Lung (tissue), 12 donors: ENCODE data around the gene ASIC4. TPM values are rescaled to one million over a fixed set of nuclear protein-coding genes. Genes with fewer than 3 reads are reported as not detected.

ENCODE experiments used
- ATAC-seq: fragments of 200-7000 bp; cut with Tn5 transposase; one replicate; pipeline ENCODE4 v1.9.1; 2020; ENCODE audit warnings: moderate number of reproducible peaks; ENCODE audit not compliant: insufficient read depth, low FRiP score
- DNase-seq, 3 donors: peaks; one replicate each; pipeline ENCODE4 v3.0.0-alpha.2; 2013 to 2017
- H3K27ac ChIP-seq, 2 donors: one replicate each; pipeline ENCODE4 v1.5.1; 2013; ENCODE audit warnings: mild to moderate bottlenecking in 2 of 2, moderate library complexity in 2 of 2, control low read depth in 1 of 2, inconsistent platforms in 1 of 2, low read depth in 1 of 2, low read length in 1 of 2
- H3K27me3 ChIP-seq, 3 donors: one replicate each; pipeline ENCODE4 v1.5.1; 2013; ENCODE audit warnings: low read length in 2 of 3; ENCODE audit not compliant: control insufficient read depth in 3 of 3, insufficient read depth in 3 of 3
- H3K36me3 ChIP-seq, 4 donors: one replicate each; pipeline ENCODE4 v1.5.1; 2013; ENCODE audit warnings: low read length in 4 of 4, mild to moderate bottlenecking in 1 of 4, moderate library complexity in 1 of 4; ENCODE audit not compliant: control insufficient read depth in 4 of 4, insufficient read depth in 4 of 4
- H3K4me1 ChIP-seq, 5 donors: one replicate each; pipeline ENCODE4 v1.5.1; 2013; ENCODE audit warnings: low read length in 5 of 5, mild to moderate bottlenecking in 2 of 5, moderate library complexity in 1 of 5; ENCODE audit not compliant: control insufficient read depth in 5 of 5, insufficient read depth in 5 of 5
- H3K4me3 ChIP-seq: one replicate; pipeline ENCODE4 v1.5.1; 2013; ENCODE audit warnings: mild to moderate bottlenecking, control low read depth, moderate library complexity
- H3K9ac ChIP-seq, 2 donors: one replicate each; pipeline ENCODE4 v1.5.1; 2013; ENCODE audit warnings: low read length in 2 of 2, control low read depth in 1 of 2; ENCODE audit not compliant: insufficient read depth in 1 of 2
- H3K9me3 ChIP-seq, 4 donors: one replicate each; pipeline ENCODE4 v1.5.1; 2013; ENCODE audit warnings: low read length in 3 of 4, mild to moderate bottlenecking in 1 of 4, moderate library complexity in 1 of 4; ENCODE audit not compliant: control insufficient read depth in 4 of 4, insufficient read depth in 3 of 4
- WGBS, 2 donors: extraction: QIAGEN DNeasy Blood & Tissue Kit; methylation state at CpG; one replicate each; pipeline ENCODE4 v1.1.7; 2013; 5-methylcytosine and 5-hydroxymethylcytosine counted together
- polyA plus RNA-seq, 2 donors: library from polyadenylated mRNA; stranded (reverse); fragments of 200-250 nt; gene quantifications; one replicate each; pipeline ENCODE4 v1.2.1, GENCODE V29; 2013
- total RNA-seq, 2 donors: library from RNA; depleted of rRNA in 1 of 2; stranded (reverse); fragments of >200 nt in 1 of 2; gene quantifications; one replicate each; pipeline ENCODE4 v1.2.1, GENCODE V29; 2014 to 2021
- TF ChIP-seq, protein P1 (sequence below): IDR thresholded peaks from 2 replicates; pipeline ENCODE4 v1.5.1; 2012; ENCODE audit warnings: mild to moderate bottlenecking; ENCODE audit errors: control extremely low read depth, extremely low read depth
- donor health status: control.
- donor health status: control.
- donor health status: Bipolar disorder and iron deficiency.
- donor health status: healthy.
- donor health status: DM: yes; HTN: yes; CAD: no.

The ASIC4 gene
- total and polyA plus RNA-seq, 4 donors: 0.02 to 0.43 (median 0.14) TPM

DNA sequence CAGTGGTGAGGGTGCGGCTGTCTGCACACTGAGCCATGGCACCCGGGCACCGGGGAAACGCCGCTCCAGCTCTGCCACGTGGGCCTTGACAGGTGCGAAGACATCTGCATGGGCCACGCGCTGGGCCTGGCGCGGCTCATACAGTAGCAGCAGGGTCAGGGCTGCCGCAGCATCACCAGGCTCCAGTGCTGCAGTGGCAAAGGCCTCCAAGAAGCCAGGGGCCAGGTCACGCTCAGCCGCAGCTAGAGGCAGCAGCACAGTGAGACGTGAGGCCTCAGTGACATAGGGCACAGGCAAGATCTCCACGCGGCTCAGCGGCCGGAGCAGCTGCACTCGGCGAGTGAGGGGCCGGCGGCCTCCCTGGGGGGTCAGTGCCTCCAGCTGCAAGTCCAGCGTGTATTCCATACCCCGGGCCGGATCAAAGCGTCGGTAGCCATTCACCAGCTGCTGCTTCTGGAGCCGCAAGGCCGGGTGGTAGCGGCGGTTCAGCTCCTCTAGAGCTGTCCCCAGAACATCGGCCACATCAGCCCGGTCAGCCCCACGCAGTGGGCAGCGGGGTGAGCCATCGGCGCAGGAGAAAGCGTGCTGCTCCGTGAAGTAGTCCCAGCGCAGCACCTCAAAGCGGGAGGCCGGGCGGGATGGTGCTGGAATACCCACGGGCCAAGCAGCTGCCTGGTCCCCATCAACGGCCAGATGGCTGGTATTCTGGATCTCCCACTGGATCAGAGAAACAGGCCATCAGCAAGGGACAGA, 25.8 kb downstream of the ASIC4 start:
- Histone ChIP-seq H3K9me3 (no peaks in the 10 kb centered on the region), H3K36me3 (peaks cover 3 to 13% (median 12%) of the 10 kb centered on the region in 4 donors), H3K4me1 (peaks cover 0 to 55% (median 14%) of the 10 kb centered on the region in 5 donors), H3K27ac (no peak overlapping the region), H3K4me3 (no peak overlapping the region), H3K27me3 (no peaks in the 10 kb centered on the region), H3K9ac (no peak overlapping the region)
- DNase-seq: no peak
- no peak for ATAC-seq
- 95% methylated on average over 46 of the region's 46 CpGs for WGBS, 2 donors
- TF ChIP-seq, protein P1, sequence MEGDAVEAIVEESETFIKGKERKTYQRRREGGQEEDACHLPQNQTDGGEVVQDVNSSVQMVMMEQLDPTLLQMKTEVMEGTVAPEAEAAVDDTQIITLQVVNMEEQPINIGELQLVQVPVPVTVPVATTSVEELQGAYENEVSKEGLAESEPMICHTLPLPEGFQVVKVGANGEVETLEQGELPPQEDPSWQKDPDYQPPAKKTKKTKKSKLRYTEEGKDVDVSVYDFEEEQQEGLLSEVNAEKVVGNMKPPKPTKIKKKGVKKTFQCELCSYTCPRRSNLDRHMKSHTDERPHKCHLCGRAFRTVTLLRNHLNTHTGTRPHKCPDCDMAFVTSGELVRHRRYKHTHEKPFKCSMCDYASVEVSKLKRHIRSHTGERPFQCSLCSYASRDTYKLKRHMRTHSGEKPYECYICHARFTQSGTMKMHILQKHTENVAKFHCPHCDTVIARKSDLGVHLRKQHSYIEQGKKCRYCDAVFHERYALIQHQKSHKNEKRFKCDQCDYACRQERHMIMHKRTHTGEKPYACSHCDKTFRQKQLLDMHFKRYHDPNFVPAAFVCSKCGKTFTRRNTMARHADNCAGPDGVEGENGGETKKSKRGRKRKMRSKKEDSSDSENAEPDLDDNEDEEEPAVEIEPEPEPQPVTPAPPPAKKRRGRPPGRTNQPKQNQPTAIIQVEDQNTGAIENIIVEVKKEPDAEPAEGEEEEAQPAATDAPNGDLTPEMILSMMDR: no peak

DNA sequence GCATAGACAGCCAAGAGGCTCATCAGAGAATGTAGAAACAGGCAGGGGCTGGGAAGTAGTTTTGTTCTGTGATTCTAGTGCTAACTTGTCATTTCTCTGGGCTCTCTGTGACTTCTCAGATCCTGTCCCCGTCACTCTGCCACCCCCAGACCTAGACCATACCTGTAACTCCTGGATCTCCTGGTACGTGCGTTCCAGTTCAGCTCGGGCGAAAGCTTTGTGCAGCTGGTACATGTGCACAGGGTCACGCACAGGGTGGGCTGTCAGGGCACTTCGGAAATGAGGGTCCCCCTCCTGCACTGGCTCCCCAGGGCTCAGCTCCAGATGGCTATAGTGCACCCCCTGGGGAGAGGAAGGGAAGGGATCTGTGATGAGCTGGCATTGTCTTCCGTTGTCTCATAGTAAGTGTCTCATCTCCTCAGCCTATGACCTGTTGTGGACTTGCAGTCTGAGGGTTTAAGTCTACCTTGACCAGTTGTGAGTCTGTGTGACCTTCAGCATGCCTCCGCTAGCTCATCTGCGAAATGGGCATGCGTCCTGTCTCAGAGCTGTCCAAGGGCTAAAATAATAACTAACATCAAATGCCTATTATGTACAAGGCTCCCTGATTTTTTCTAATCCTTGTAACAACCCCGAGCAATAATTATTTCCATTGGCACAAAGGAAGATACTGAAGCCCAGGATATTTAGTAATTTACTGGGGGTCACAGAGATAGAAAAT, 26.7 kb downstream of the ASIC4 start:
- Histone ChIP-seq H3K27me3 (no peaks in the 10 kb centered on the region), H3K4me3 (no peak overlapping the region), H3K36me3 (peaks cover 3 to 13% (median 12%) of the 10 kb centered on the region in 4 donors), H3K9ac (no peak overlapping the region), H3K27ac (no peak overlapping the region), H3K4me1 (peaks cover 0 to 55% (median 14%) of the 10 kb centered on the region in 5 donors), H3K9me3 (no peaks in the 10 kb centered on the region)
- WGBS, 2 donors: 91 to 92% methylated on average over 12 of the region's 12 CpGs
- DNase-seq (no peak), ATAC-seq (no peak)
- TF ChIP-seq, protein P1: no peak

DNA sequence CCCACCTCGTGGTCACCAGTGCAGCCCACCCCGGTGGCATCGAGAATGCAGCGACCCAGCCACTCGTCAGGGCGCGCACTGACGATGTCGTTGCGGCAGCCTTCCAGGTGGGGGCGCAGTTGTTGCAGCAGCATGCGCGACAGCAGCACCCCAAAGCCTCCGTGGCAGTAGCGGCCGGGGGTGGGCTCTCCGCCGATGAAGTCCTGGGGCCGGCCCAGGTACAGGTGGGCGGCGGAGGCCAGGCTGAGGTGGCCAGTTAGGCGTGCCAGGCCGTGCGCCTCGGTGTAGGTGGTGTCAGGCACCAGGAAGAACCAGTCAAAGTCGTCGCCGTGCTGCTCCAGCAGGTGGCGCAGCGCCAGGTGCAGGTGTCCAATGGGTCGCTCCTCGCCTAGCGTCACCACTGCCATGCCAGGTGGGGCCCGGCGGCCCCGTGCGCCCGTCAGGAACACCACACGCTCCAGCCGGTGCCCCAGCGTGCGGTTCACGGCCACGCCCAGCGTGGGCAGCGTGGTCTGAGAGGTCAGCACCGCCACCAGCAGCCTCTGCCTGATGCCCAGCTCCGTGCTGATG, 27.4 kb downstream of the ASIC4 start:
- H3K27ac ChIP-seq: peak overlapping the region in 1 of 2 donors; percentile 15
- TF ChIP-seq, protein P1: peak; percentile 29
- no peaks in the 10 kb centered on the region for H3K9me3 ChIP-seq
- H3K27me3 ChIP-seq: no peaks in the 10 kb centered on the region
- H3K4me3 ChIP-seq: no peak overlapping the region
- no peak overlapping the region for H3K9ac ChIP-seq
- peaks cover 3 to 13% (median 12%) of the 10 kb centered on the region in 4 donors for H3K36me3 ChIP-seq
- DNase-seq (peak; percentile 69 to 85 (median 75)), ATAC-seq (peak; percentile 31)
- H3K4me1 ChIP-seq: peaks cover 0 to 54% (median 14%) of the 10 kb centered on the region in 5 donors
- WGBS, 2 donors: 6 to 9% methylated on average over 30 to 48 of the region's 48 CpGs
